Prostate gland (tissue), 2 donors: ENCODE data around the gene AGPS. TPM values are rescaled to one million over a fixed set of nuclear protein-coding genes. Genes with fewer than 3 reads are reported as not detected.

Experiments used
- DNase-seq: peaks from one replicate; pipeline ENCODE4 v3.0.0-alpha.2; 2019; ENCODE audit warnings: low spot score
- H3K27ac ChIP-seq, 2 donors: fragments of 200-600 bp; sonication (generic); 2 replicates each; pipeline ENCODE4 v1.5.1; 2017 to 2019
- H3K27me3 ChIP-seq: fragments of 200-600 bp; sonication (generic); replicated peaks from 2 replicates; pipeline ENCODE4 v1.5.1; 2019; ENCODE audit not compliant: insufficient read depth
- H3K36me3 ChIP-seq, 2 donors: fragments of 200-600 bp; sonication (generic); 1 replicate in 1 of 2; 2 replicates in 1 of 2; pipeline versions ENCODE4 v1.5.1 to v1.8.1; 2017 to 2019
- H3K4me1 ChIP-seq: fragments of 200-600 bp; sonication (generic); replicated peaks from 2 replicates; pipeline ENCODE4 v1.5.1; 2019
- H3K4me3 ChIP-seq, 2 donors: fragments of 200-600 bp; sonication (generic); 2 replicates each; pipeline ENCODE4 v1.5.1; 2017 to 2019
- H3K9me3 ChIP-seq: fragments of 200-600 bp; sonication (generic); 2 replicates; pipeline ENCODE4 v1.5.1; 2017
- CTCF ChIP-seq, 4 experiments: fragments of 200-600 bp in 2 of 4; fragments of 450-650 bp in 2 of 4; sonication (generic) in 2 of 4; IDR thresholded peaks; 1 replicate in 3 of 4; 2 replicates in 1 of 4; pipeline ENCODE4 v1.5.1; 2016 to 2019; ENCODE audit warnings: antibody characterized with exemption in 4 of 4, mild to moderate bottlenecking in 2 of 4, moderate library complexity in 2 of 4
- POLR2A ChIP-seq: fragments of 450-650 bp; IDR thresholded peaks from one replicate; pipeline ENCODE4 v1.6.1; 2016; ENCODE audit warnings: antibody characterized with exemption, mild to moderate bottlenecking
- POLR2AphosphoS5 ChIP-seq: sonication (generic); formaldehyde crosslinking; IDR thresholded peaks from one replicate; pipeline ENCODE4 v1.6.1; 2017; ENCODE audit warnings: antibody characterized with exemption
- WGBS: methylation state at CpG from one replicate; pipeline ENCODE4 v1.1.5; 2018; 5-methylcytosine and 5-hydroxymethylcytosine counted together
- intact Hi-C: fragments of 100-400 bp; cut with DNase I; formaldehyde crosslinking; loops from one replicate; pipeline ENCODE4 v1.14.2; 2022
- total RNA-seq, 2 donors: library from RNA; depleted of rRNA; stranded (reverse); fragments of >200 nt; gene quantifications; one replicate each; pipeline ENCODE4 v1.1.0, GENCODE V29; 2016

AGPS gene
- total RNA-seq, 2 donors from 2014 or later: 17.2 to 50.3 TPM

GRCh38 chr2:177537213-177537612 is 144.6 kb downstream of the AGPS start:
- Histone ChIP-seq H3K36me3 (no peaks in the 10 kb centered on the region), H3K4me3 (no peak overlapping the region), H3K9me3 (no peaks in the 10 kb centered on the region), H3K27ac (no peak overlapping the region), H3K4me1 (no peaks in the 10 kb centered on the region), H3K27me3 (no peaks in the 10 kb centered on the region)
- no peak for DNase-seq
- intact Hi-C loops: no loop called here
- WGBS: 67% methylated on average over 1 of the region's 1 CpG
- no peak for TF ChIP-seq POLR2A
- TF ChIP-seq POLR2AphosphoS5: no peak
- no peak for TF ChIP-seq CTCF (IDR thresholded peaks at IDR 0.05)

GRCh38 chr2:177537636-177538035 is 145.1 kb downstream of the AGPS start:
- Histone ChIP-seq H3K4me1 (no peaks in the 10 kb centered on the region), H3K4me3 (no peak overlapping the region), H3K27me3 (no peaks in the 10 kb centered on the region), H3K27ac (no peak overlapping the region), H3K36me3 (no peaks in the 10 kb centered on the region), H3K9me3 (no peaks in the 10 kb centered on the region)
- intact Hi-C loops: no loop called here
- WGBS: 51% methylated on average over 3 of the region's 3 CpGs
- no peak for DNase-seq
- no peak for TF ChIP-seq CTCF (IDR thresholded peaks at IDR 0.05)

- no peaks in the 10 kb centered on the region for H3K4me1 ChIP-seq
- no peaks in the 10 kb centered on the region for H3K36me3 ChIP-seq
- TF ChIP-seq POLR2AphosphoS5 (no peak), POLR2A (no peak), CTCF (IDR thresholded peaks at IDR 0.05) (no peak)
- intact Hi-C loops: no loop called here
- no peak overlapping the region for H3K4me3 ChIP-seq
- 69% methylated on average over 3 of the region's 3 CpGs for WGBS
- no peaks in the 10 kb centered on the region for H3K9me3 ChIP-seq
- no peak overlapping the region for H3K27ac ChIP-seq
- DNase-seq: no peak
- no peaks in the 10 kb centered on the region for H3K27me3 ChIP-seq
Measured at GRCh38 chr2:177538323-177538722, 145.8 kb downstream of the AGPS start.

DNA sequence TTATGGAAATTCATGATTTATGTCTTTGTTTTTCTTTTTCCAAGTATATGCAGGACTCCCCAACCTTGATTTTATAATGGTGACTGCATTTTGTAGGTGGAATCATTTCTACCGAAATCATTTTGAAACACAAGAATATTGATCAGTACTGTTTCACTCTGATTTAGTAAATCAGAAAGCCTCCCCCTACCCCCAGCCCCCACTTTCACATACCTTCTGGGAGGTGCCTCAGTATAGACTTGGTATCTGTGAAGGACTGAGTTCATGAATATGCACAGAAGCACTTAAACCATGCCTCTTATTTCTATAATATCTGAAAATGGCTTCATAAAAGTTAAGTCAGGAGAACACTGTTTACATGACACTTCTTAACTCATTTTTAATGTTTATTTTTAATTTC is 147.7 kb downstream of the AGPS start:
- WGBS: 94% methylated on average over 1 of the region's 1 CpG
- Histone ChIP-seq H3K4me3 (no peak overlapping the region), H3K27me3 (no peaks in the 10 kb centered on the region), H3K36me3 (no peaks in the 10 kb centered on the region), H3K9me3 (no peaks in the 10 kb centered on the region), H3K4me1 (no peaks in the 10 kb centered on the region), H3K27ac (no peak overlapping the region)
- DNase-seq: no peak
- TF ChIP-seq POLR2AphosphoS5: no peak
- TF ChIP-seq POLR2A: no peak
- no peak for TF ChIP-seq CTCF (IDR thresholded peaks at IDR 0.05)
- intact Hi-C loops: no loop called here

- DNase-seq: no peak
- TF ChIP-seq POLR2A: no peak
- TF ChIP-seq CTCF (IDR thresholded peaks at IDR 0.05): no peak
- no peak for TF ChIP-seq POLR2AphosphoS5
- Histone ChIP-seq H3K9me3 (no peaks in the 10 kb centered on the region), H3K27ac (no peak overlapping the region), H3K4me3 (no peak overlapping the region), H3K36me3 (no peaks in the 10 kb centered on the region), H3K4me1 (no peaks in the 10 kb centered on the region), H3K27me3 (no peaks in the 10 kb centered on the region)
- intact Hi-C loops: no loop called here
Measured at GRCh38 chr2:177541258-177541991, 148.9 kb downstream of the AGPS start.
